ENCODE measurements around the gene SPATS1.

SPATS1 gene
- total RNA-seq: 0 reads per million in 4 donors

GRCh38 chr6:44342489-44342888, at the start of gene SPATS1:
Gene SPATS1 (plus strand): TSS chr6:44342650. CDS start chr6:44343096, 446 bp downstream.
- peak in 1 of 5 donors; percentile 2 for DNase-seq

GRCh38 chr6:44292661-44293365, 49.6 kb upstream of the SPATS1 start:
- DNase-seq: no peak

DNA sequence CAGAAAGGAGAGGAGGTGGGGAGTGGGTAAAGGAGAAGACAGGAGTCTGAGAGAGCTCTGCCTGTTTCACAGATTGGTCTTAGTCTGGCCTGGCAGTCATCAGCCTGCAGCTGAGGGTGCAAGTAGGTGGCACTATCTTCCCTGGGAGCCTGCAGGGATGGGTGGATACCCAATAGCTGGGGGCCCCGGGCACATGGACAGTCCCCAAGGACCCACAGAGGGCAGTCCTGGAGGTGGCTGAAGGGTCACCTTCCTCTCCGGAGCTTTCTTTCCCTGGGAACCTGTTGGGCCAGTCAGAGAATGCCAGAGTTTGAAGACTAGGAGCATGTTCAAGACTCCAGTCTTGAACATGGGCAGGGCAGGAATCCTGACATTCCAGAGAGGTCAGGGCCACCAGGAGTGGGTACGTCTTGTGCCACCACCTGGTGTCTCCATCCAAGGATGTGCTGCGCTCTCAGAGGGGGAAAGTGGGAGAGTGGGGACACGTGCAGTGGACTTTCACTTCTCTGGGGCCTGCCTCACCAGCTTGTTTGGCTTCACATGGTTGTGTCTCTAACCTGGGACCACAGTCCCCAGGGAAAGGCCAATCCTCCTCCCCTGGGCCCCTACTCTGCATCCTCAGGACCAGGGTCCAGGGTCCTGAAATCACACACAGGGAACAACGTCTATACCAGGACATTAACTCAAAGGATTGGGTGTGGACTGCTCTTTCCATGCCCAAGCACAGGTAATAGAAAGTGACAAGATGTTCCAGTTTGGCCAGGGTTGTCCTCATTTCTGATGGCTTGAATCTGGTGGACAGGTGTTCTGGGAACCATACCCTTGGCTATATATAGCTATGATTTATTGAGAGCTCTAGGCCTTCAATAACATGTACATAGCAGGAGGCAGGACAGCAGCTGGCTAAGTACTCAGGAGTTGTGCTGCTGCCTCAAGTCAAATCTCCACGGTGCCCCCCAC, 47.3 kb upstream of the SPATS1 start:
- DNase-seq: no peak

DNA sequence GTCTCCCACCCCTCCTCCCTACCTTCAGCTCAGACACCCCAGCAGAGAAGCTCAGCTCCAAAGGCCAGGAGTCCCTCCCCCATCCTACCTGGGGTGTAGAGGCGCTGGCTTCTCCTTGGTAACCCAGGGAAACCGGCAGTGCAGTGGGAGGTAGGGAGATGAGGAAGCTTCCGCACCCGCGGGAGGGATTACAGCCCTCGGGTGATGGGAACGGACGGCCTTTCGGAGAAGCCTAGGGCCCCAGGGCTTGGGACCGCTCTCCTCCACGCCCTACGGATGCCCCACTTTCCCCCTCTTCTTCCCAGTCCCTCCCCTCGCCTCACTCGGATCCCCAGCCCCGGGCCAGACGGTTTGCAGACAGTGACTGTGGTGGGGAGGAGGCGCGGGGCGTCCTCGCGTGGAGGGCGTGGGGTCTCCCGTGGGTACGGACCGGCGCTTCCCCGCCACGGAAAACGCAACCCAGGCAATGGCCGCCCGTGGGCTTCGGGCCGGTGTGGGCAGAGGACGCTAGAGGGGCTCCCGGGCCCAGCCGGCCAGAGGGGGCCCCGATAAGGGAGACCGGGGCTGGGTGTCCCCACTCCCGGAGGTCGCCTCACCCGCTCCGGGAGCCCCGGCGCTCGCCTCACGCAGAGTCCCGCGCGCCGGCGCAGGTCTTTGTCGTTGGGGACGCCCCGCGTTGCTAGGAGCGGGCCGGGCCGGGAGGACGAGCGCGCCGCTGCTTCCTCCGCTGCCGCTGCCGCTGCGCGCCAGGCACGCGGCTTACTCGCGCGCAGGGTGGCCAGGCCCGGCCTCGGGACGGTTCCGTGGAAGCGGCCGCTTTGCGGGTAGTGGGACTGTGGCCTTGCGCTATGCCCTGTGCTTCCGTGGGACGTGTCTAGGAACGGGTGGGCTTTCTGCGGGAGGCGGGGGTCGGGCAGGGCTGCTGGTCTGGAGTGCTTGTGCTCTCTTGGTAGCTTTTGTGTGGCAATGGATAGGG, 45.1 kb upstream of the SPATS1 start:
- peak in 3 of 5 donors; percentile 23 to 37 (median 33) for DNase-seq

GRCh38 chr6:44298055-44298803, 44.2 kb upstream of the SPATS1 start:
- no peak for DNase-seq

DNA sequence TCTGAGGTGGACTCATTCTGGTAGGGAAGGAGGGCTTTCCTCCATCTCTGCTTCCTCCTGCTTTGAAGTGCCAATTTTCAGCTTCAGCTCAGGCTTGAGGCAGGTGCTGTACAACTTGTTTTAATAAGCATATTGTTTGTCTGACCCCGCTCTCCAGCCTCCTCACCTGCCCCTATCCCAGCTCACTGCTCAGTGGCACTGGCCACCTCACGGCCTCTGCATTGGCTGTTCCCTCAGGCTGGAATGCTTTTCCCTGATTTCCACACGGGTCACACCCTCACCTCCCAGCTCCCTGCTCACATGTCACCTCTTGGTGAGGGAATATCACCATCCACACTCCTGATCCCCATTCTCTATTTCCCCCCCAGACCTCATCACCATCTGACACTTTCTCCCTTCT, 43.6 kb upstream of the SPATS1 start:
- DNase-seq: no peak

GRCh38 chr6:44300292-44300823, 42.1 kb upstream of the SPATS1 start:
- DNase-seq: no peak

GRCh38 chr6:44301106-44301505, 41.3 kb upstream of the SPATS1 start:
- DNase-seq: no peak

DNA sequence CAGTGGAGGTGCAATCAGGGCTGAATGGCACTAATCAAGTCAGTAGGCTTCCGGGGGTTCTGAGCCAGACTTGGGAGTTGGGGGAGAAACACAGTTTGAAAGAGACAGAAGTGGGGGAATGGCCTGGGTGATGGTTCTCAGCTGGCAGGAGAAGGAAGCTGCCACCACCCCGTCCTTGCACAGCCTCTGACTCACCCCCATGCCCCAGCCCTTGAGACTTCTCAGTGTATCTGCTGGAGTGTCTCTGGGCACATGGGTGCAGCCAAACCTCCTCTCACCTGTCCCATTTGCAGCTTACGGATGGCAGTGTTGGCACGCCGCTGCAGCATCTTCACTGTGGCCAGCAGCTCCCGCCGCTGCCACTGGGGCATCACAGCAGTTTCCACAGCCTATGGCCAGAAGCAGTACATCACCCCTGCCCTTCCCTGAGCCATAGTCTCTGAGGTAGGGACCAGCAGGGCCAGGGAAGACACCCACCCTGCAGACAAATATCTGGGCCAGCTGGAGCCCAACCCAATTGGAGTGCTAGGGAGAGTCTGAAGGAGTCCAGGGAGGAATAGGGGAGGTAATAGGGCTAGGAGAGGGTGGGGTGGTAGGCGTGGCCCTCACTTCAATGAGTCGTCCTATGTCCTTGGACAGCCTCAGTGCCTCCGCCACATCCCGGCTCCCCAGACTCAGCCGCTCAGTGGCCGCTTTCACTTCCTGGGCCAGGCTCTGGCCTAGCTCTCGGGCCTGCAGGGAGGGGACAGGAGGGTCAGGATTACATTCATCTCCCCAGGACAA, 40.5 kb upstream of the SPATS1 start:
- no peak for DNase-seq

DNA sequence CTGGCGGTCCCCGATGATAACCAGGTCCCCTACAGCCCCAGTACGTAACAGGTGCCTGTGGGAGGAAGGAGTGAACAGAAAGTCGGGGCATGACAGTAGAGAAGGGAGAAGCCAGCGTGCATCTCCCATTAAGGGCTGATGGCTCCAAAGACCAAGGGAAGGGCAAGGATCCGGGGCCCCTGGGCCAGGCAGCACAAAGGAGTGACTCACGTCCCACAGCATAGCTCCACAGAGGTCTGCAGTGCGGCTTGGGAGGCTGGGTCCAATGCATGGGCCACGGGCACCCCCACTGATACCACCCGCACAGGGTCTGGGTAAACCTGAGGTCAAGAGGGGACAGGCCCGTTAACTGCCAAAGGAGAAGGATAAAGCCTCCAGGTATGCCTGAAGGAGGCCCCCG, 39.6 kb upstream of the SPATS1 start:
- DNase-seq: no peak

- DNase-seq: no peak
These were observed 38.6 kb upstream of the SPATS1 start for GRCh38 chr6:44303842-44304241.

DNA sequence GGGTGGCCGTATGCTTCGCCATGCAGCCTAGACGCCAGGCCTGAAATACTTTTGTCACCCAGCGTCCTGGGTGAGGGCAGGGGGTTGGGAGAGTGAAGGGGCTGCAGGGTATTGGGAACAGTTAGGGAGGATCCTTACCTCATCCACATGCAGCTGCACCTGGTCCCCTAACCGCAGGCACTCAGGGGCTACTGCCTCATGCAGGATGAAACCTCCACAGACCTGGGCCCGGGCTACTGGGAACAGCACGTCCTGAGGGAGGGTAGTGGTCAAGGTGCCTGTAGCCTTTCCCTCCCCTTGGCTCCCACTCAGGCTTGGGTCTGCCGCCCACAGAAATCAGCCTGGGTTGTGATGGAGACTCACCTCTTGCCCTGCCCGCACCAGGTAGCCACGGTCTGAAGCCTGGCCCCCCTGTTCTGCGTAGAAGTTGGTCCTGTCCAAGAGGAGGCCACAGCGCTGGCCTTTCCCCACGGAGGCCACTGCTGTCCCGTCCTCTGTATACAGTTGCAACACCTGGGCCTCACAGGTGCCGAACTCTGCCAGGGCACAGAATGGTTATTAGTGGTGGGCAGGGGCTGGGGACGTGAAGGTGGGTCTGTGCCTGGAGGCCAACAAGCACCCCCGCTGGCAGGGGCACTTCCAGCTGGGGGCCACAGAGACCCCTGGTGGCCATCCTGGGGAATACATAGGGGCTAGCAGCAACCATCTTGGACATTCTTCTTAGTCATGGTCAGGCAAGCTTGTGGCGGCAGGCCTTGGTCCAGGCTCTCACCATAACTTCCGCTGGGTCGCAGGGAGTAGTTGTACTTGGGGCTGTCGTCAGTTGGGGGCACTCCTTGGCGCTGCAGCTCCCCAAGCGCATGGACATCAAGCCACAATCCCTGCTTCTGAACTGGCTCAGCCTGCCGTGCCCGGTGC, 37.9 kb upstream of the SPATS1 start:
- peak in 3 of 5 donors; percentile 19 to 32 (median 24) for DNase-seq

- DNase-seq: no peak
These were observed 37.2 kb upstream of the SPATS1 start for GRCh38 chr6:44305200-44305725.

DNA sequence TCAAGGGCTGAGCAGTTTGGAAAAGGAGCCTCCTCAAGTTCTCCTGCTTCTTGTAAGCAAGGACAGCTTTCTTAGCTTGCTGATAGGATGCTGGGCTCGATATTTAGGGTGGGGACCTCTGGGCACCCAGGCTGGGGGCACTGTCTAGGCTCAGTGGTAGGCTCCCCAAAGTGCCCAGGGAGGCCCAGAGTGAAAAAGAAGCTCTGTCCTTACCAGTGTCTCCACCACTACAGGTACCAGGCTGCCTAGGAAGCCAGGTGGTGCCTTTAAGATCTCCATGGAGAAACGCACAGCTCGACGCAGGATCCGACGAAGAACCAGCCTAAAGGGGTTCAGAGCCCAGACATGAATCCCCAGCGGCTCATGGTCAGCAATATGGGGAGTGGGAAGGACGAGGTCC, 35.7 kb upstream of the SPATS1 start:
- no peak for DNase-seq

DNA sequence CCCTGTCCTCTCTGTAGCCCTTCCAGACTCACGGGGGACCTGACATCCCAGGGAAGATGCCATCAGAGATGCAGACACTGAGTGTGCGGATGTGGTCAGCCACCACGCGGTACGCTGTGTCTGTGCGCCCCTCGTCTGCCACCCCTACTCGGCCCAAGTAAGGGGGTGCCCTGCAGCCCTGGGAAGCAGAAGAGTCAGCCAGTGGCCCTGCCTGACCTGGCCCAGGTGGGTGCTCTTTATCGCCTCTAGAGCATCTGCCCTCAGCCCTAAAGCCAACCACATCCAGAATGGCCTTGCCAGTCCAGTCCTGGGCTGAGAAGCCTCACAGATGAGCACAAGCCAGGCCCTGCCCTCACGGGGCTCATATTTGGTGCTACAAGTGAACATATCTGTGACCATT, 35.2 kb upstream of the SPATS1 start:
- DNase-seq: no peak

DNA sequence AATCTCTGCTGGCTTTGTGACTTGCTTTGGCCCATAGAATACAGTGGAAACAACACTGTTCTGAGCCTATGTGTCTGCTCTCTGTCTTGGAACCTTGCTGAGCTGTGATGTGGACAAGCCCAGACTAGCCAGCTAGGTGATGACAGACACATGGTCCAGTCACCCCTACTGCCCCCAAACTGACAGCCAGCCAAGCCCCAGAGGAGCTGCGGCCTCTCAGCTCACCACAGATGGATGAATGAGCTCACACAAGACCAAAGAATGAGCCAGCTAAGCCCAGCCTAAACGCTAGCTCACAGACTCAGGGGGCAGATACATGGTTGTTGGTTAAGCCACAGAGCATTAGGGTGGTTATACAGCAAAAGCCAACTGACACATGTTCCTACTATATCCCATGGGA, 33.4 kb upstream of the SPATS1 start:
- DNase-seq: no peak

DNA sequence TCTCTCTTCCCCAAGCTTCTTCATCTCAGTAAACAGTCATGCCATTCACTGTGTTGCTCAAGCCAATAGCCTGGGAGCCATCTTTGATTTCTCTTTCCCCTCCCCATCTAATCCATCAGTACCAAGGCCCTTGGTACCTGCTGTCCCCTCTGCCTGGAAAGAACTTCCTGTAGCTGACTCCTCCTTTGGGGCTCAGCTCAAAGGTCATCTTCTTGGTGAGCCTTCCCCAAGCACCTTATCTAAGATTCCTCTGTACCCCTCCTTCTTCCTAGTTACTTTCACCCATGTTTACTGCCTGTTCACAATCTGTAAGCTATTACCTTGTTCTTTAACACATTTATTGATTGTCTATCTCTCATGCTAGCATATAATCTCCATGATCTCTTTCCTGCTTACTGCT, 32.8 kb upstream of the SPATS1 start:
- no peak for DNase-seq

DNA sequence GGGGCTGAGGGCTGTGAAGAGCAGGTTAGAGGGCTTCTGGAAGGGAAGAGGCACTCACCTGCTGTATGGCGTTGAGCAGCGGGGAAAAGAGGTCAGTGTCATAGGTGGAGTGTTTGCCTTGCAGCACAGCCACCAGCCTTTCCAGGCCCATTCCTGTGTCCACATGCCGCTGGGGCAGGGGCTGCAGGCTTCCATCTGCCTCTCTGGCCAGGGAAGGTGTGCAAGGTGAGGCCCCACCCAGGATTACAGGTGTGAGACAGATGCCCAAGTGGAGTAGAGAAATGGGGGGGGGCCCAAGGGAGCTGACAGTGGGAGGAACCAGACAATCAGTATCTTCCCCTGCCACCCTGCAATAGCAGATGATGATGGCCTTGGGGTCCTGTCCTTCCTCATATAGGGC, 32.2 kb upstream of the SPATS1 start:
- DNase-seq: no peak

DNA sequence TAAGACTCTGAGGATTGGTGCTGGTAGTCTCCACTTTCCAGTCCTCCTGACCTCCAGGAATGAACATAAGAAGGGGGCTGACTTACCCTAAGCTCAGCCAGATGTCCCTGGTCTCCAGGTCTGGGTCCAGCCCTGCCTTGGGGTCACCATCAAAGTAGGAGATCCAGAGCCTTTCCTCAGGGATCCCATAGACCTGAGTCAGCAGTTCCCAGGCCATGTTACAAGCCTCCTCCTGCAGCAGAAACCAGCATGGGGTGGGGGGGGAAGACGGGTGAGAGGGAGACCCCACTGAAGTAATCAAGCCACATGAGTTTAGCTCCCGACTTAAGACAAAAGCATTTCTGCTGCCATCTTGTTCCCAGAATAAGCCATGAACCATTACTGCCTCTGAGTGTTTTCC, 31.1 kb upstream of the SPATS1 start:
- DNase-seq: no peak
